Gastroesophageal sphincter (tissue), 4 donors: ENCODE results near the gene DRD4. TPM values are rescaled to one million over a fixed set of nuclear protein-coding genes. Genes with fewer than 3 reads are reported as not detected.

ENCODE experiments used
- ATAC-seq: fragments of 150-250 bp; one replicate; pipeline ENCODE4 v1.9.1; 2016; ENCODE audit warnings: mild to moderate bottlenecking, moderate library complexity
- H3K27ac ChIP-seq, 4 donors: fragments of 200-600 bp; sonication (generic) in 3 of 4; 1 replicate in 3 of 4; 2 replicates in 1 of 4; pipeline ENCODE4 v1.5.1; 2016 to 2019
- H3K27me3 ChIP-seq: fragments of 200-600 bp; sonication (generic); one replicate; pipeline ENCODE4 v1.5.1; 2019
- H3K36me3 ChIP-seq, 2 donors: fragments of 200-600 bp; sonication (generic); one replicate each; pipeline ENCODE4 v1.5.1; 2019; ENCODE audit warnings: control low read depth in 1 of 2
- H3K4me1 ChIP-seq, 3 donors: fragments of 200-600 bp; sonication (generic); 1 replicate in 2 of 3; 2 replicates in 1 of 3; pipeline ENCODE4 v1.5.1; 2016 to 2019; ENCODE audit warnings: control low read depth in 2 of 3
- H3K4me3 ChIP-seq, 2 donors: fragments of 200-600 bp; sonication (generic); one replicate each; pipeline ENCODE4 v1.5.1; 2019; ENCODE audit warnings: mild to moderate bottlenecking in 1 of 2, moderate library complexity in 1 of 2
- H3K9me3 ChIP-seq, 3 donors: fragments of 200-600 bp; sonication (generic); one replicate each; pipeline ENCODE4 v1.5.1; 2017 to 2019; ENCODE audit warnings: control low read depth in 2 of 3
- EP300 ChIP-seq: sonication (generic); formaldehyde crosslinking; IDR thresholded peaks from one replicate; pipeline ENCODE4 v1.6.1; 2017; ENCODE audit warnings: antibody characterized with exemption, mild to moderate bottlenecking
- POLR2A ChIP-seq, 2 donors: fragments of 450-650 bp; IDR thresholded peaks; one replicate each; pipeline ENCODE4 v1.6.1; 2017; ENCODE audit warnings: antibody characterized with exemption in 2 of 2, mild to moderate bottlenecking in 2 of 2, moderate library complexity in 1 of 2
- POLR2AphosphoS5 ChIP-seq: sonication (generic); formaldehyde crosslinking; IDR thresholded peaks from one replicate; pipeline ENCODE4 v1.6.1; 2017; ENCODE audit warnings: antibody characterized with exemption
- WGBS, 2 donors: methylation state at CpG; one replicate each; pipeline ENCODE4 v1.1.5; 2018; ENCODE audit warnings: low coverage in 1 of 2; 5-methylcytosine and 5-hydroxymethylcytosine counted together
- total RNA-seq, 4 donors: library from RNA; depleted of rRNA; stranded (reverse); fragments of >200 nt; gene quantifications; one replicate each; pipeline ENCODE4 v1.1.0, GENCODE V29; 2016
- TF ChIP-seq, protein P1 (sequence below), 4 experiments: fragments of 200-600 bp in 2 of 4; fragments of 450-650 bp in 2 of 4; sonication (generic) in 1 of 4; IDR thresholded peaks; one replicate each; pipeline ENCODE4 v1.5.1; 2017 to 2019; ENCODE audit warnings: antibody characterized with exemption in 4 of 4, mild to moderate bottlenecking in 2 of 4, moderate library complexity in 2 of 4

The DRD4 gene
- total RNA-seq, 4 donors from 2014 or later: 0.27 TPM; not detected in 3

DNA sequence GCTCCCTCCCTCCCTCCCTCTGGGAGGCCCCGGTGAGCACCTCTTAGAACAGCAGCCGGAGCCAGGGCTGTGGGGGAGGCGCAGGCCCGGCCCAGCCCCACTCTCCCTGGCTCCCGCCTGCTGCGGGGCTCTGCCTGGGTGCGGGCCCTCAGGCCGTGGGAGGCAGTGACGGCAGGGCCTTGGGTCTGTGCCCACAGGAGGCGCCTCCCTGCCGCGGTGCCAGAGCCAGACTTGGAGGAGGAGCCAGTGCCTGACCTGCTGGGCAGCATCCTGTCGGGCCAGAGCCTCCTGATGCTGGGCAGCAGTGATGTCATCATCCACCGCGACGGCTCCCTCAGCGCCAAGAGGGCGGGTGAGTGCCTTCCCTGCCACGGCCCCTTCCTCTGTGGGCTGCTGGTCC lies 30.8 kb upstream of the DRD4 start:
- peaks cover 0 to 100% of the 10 kb centered on the region in 2 donors for H3K36me3 ChIP-seq
- H3K27me3 ChIP-seq: no peaks in the 10 kb centered on the region
- peak; percentile 90 for ATAC-seq
- TF ChIP-seq EP300 (no peak), POLR2AphosphoS5 (peak; percentile 51), POLR2A (IDR thresholded peaks at IDR 0.05) (no peak)
- TF ChIP-seq, protein P1, sequence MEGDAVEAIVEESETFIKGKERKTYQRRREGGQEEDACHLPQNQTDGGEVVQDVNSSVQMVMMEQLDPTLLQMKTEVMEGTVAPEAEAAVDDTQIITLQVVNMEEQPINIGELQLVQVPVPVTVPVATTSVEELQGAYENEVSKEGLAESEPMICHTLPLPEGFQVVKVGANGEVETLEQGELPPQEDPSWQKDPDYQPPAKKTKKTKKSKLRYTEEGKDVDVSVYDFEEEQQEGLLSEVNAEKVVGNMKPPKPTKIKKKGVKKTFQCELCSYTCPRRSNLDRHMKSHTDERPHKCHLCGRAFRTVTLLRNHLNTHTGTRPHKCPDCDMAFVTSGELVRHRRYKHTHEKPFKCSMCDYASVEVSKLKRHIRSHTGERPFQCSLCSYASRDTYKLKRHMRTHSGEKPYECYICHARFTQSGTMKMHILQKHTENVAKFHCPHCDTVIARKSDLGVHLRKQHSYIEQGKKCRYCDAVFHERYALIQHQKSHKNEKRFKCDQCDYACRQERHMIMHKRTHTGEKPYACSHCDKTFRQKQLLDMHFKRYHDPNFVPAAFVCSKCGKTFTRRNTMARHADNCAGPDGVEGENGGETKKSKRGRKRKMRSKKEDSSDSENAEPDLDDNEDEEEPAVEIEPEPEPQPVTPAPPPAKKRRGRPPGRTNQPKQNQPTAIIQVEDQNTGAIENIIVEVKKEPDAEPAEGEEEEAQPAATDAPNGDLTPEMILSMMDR (IDR thresholded peaks at IDR 0.05): no peak
- peaks cover 0 to 14% (median 0%) of the 10 kb centered on the region in 3 donors for H3K4me1 ChIP-seq
- peak overlapping the region in 3 of 4 donors; percentile 64 to 80 (median 76) for H3K27ac ChIP-seq
- no peak overlapping the region for H3K4me3 ChIP-seq
- 38% methylated on average over 5 of the region's 19 CpGs; no CpG with 5 or more reads in 1 of the 2 donors for WGBS, 2 donors
- no peaks in the 10 kb centered on the region for H3K9me3 ChIP-seq

DNA sequence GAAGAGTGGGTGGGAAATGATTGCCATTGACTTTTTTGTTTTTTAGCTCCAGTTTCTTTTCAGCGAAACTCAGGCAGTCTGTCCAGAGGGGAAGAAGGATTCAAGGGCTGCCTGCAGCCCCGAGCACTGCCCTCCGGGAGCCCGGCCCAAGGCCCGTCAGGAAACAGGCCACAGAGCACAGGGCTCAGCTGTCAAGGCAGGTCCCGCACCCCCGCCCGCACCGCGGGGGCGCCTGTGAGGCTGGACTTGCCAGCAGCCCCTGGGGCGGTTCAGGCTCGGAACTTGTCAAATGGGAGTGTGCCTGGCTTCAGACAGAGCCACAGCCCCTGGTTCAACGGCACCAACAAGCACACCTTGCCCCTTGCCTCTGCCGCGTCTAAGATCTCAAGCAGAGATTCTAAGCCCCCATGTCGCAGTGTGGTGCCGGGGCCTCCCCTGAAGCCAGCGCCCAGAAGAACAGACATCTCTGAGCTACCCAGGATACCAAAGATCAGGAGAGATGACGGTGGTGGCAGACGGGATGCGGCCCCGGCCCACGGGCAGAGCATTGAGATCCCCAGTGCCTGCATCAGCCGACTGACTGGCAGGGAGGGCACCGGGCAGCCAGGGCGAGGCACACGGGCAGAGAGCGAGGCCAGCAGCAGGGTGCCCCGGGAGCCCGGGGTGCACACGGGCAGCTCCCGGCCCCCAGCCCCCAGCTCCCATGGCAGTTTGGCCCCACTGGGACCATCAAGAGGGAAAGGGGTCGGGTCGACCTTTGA lies 29.9 kb upstream of the DRD4 start:
- no peak for ATAC-seq
- Histone ChIP-seq H3K27me3 (no peaks in the 10 kb centered on the region), H3K27ac (peak overlapping the region in 3 of 4 donors; percentile 64 to 80 (median 76)), H3K9me3 (no peaks in the 10 kb centered on the region), H3K4me1 (peaks cover 0 to 14% (median 0%) of the 10 kb centered on the region in 3 donors), H3K4me3 (no peak overlapping the region), H3K36me3 (peaks cover 0 to 100% of the 10 kb centered on the region in 2 donors)
- WGBS, 2 donors: 100% methylated on average over 2 of the region's 35 CpGs
- TF ChIP-seq, protein P1 (IDR thresholded peaks at IDR 0.05): no peak
- no peak for TF ChIP-seq POLR2A (IDR thresholded peaks at IDR 0.05)
- no peak for TF ChIP-seq POLR2AphosphoS5
- TF ChIP-seq EP300: no peak

DNA sequence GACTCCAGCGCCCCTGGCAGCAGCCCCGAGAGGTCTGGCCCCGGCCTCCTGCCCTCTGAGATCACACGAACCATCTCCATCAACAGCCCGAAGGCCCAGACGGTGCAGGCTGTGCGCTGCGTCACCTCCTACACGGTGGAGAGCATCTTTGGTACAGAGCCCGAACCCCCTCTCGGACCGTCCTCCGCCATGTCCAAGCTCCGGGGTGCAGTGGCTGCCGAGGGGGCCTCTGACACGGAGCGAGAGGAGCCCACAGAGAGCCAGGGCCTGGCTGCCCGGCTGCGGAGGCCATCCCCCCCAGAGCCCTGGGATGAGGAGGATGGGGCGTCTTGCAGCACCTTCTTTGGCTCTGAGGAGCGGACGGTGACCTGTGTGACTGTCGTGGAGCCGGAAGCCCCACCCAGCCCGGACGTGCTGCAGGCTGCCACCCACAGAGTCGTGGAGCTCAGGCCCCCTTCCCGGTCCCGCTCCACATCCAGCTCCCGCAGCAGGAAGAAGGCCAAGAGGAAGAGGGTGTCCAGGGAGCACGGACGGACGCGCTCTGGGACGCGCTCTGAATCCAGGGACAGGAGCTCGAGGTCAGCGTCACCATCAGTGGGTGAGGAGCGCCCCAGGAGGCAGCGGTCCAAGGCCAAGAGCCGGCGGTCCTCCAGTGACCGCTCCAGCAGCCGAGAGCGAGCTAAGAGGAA lies 29.0 kb upstream of the DRD4 start:
- peaks cover 0 to 23% (median 4%) of the 10 kb centered on the region in 3 donors for H3K4me1 ChIP-seq
- WGBS, 2 donors: 86 to 88% methylated on average over 11 to 14 of the region's 45 CpGs
- H3K4me3 ChIP-seq: no peak overlapping the region
- no peaks in the 10 kb centered on the region for H3K27me3 ChIP-seq
- no peak for ATAC-seq
- H3K9me3 ChIP-seq: no peaks in the 10 kb centered on the region
- no peak overlapping the region for H3K27ac ChIP-seq
- TF ChIP-seq POLR2AphosphoS5 (no peak), POLR2A (IDR thresholded peaks at IDR 0.05) (no peak), EP300 (no peak)
- TF ChIP-seq, protein P1 (IDR thresholded peaks at IDR 0.05): no peak
- H3K36me3 ChIP-seq: peaks cover 0 to 100% of the 10 kb centered on the region in 2 donors

DNA sequence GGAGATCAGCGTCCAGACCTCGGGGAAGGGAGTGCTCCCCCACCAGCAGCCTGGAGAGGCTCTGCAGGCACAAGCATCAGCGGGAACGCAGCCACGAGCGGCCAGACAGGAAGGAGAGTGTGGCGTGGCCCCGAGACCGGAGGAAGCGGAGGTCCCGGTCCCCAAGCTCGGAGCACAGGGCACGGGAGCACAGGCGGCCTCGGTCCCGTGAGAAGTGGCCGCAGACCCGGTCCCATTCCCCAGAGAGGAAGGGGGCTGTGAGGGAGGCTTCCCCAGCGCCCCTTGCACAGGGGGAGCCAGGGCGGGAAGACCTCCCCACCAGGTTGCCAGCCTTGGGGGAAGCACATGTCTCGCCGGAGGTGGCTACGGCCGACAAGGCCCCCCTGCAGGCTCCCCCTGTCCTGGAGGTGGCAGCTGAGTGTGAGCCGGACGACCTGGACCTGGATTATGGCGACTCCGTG lies 28.2 kb upstream of the DRD4 start:
- Histone ChIP-seq H3K27ac (no peak overlapping the region), H3K36me3 (peaks cover 0 to 99% of the 10 kb centered on the region in 2 donors)
- ATAC-seq: no peak

More for the DNA sequence above, 28.2 kb upstream of the DRD4 start:
- no peak overlapping the region for H3K4me3 ChIP-seq
- no peaks in the 10 kb centered on the region for H3K9me3 ChIP-seq
- H3K4me1 ChIP-seq: peaks cover 0 to 30% (median 7%) of the 10 kb centered on the region in 3 donors
- no CpG with 5 or more reads among the region's 28 CpGs for WGBS, 2 donors
- TF ChIP-seq POLR2AphosphoS5 (no peak), POLR2A (IDR thresholded peaks at IDR 0.05) (no peak)
- TF ChIP-seq, protein P1 (IDR thresholded peaks at IDR 0.05): no peak
- H3K27me3 ChIP-seq: no peaks in the 10 kb centered on the region
